Skin epidermis (tissue), 12 donors: ENCODE results near the gene C1QTNF6.

Experiments used
- H3K27ac ChIP-seq, 21 experiments: fragments of 200-600 bp; sonication (generic) in 11 of 21; one replicate each; pipeline ENCODE4 v1.5.0; 2020; ENCODE audit warnings: mild to moderate bottlenecking in 3 of 21, inconsistent platforms in 2 of 21, moderate library complexity in 2 of 21
- H3K4me3 ChIP-seq, 7 experiments: fragments of 200-600 bp; sonication (generic) in 2 of 7; one replicate each; pipeline ENCODE4 v1.5.0; 2020; ENCODE audit warnings: inconsistent platforms in 2 of 7, mild to moderate bottlenecking in 2 of 7, moderate library complexity in 1 of 7

Gene C1QTNF6

DNA sequence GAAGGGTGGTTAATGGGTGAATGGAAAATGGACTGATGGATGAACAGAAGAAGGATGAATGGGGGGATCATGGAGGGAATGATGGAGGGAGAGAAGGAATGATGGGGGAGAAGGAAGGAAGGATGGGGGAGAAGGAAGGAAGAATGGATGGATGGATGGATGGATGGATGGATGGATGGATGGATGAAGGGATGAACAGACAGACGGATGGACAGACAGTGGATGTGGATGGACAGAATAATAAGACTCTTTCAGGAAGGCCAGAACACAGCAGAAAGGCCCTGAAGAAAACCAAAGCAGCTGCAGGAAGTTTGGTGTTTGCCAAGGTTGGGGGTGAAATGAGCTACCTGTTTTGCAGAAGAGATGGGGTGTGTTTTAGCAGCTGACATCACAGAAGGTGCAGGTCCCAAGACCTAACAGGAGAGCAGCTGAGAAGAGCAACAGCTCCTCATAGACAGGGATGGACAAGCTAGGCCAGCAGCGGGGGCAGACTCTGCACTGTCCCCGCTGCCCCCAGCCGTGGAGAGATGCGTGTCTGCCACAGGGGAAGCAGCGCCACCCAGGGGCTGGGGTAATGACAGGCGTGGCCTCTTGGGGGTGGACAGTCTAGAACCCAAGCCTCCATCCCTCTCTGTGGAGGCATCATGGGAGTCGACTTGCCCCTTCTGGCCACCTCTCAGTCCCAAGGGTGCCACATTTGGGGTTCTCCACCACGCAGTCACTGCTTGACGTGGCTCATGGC lies 17.9 kb downstream of the C1QTNF6 start:
- no peak overlapping the region for H3K4me3 ChIP-seq
- H3K27ac ChIP-seq = peak overlapping the region in 13 of 21 experiments; percentile 8 to 89 (median 42)

DNA sequence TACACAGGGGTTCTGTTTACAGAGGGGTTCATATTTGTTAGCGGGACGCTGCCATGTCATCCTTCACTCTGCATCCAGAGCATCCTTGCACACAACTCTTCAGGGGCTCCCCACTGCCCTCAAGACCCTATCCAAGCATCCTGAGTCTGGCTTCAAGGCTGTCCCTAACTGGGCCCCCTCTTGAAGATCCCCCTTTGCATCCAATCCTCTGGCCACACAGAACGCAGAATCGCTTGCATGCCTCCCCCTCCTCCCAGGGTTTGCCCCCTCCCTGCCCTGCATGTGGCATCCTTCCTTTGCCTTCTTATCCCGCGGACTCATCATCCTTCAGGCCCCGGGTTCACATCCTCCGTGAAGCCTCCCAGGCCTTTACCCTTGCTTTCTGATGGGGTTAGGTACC lies 18.6 kb downstream of the C1QTNF6 start:
- Histone ChIP-seq H3K27ac (peak overlapping the region in 6 of 21 experiments; percentile 80 to 89 (median 84)), H3K4me3 (no peak overlapping the region)

DNA sequence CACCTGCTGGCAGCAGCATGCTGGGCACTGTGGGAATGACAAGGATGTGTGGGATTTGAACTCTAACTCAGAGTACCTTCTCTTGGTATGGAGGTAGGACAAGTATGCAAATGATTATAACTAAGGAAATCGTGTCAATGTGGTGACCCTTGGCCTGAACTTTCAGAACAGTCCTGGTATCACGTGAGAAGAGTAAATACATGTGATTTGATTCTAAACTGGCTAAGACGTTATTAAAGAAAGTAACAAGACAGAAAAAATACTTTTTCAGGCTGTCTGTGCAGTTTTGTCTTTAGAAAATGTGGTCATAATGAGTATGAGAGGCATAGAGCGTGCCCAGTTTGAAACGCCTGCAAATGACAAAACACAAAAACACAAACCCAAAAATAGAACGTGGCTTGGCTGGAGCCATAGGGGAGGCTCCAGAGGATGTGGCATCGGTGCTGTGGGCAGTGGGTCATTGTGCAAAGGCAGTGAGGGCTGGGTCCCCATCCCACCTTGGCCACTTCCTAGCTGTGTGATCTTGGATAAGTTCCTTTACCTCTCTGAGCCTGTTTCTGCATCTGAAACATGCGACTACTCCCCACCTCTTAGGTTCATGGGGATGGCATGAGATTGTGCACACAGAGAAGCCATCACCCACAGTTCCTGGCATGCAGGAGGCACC lies 19.9 kb downstream of the C1QTNF6 start:
- Histone ChIP-seq H3K4me3 (peak overlapping the region in 2 of 7 experiments; percentile 7 to 18), H3K27ac (peak overlapping the region in 15 of 21 experiments; percentile 31 to 89 (median 66))

DNA sequence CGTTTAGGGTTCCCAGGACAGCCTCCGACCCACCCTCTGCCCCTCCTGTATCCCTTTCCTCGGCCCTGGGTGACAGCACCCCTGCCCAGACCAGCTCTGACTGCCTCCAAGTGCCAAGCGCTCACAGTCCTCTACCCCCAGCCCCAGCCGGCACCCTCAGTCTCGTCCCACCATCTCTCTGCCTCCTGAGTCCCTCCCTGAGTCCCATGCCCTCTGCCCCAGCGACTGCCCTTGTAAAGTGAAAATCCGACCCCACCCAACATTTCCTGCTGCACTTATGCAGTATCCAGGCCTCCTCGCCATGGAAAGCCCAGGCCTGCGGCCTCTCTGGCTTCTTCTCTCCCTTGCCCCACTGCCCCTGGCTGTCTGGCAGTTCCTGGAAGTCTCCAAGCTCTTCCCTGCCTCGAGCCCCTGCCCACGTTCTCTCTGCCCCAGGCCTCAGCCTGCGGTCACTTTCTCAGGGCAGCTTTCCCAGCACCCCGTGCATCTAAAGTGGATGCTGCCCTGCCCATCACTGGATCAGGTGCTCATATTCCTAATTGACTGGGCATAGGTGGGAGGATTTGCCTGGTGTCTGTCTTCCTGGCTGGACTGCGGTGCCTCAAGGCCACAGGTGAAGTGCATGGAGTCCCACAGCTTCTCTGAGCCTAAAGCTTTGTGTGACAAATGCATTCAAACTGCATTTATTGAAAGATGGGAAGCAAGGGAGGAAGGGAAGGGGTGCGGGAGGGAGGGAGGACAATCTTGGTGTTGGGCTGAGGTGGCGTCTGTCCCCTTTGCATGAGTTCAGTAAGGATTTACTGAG lies 20.7 kb downstream of the C1QTNF6 start:
- H3K27ac ChIP-seq = peak overlapping the region in 19 of 21 experiments; percentile 3 to 89 (median 62)
- H3K4me3 ChIP-seq = peak overlapping the region in 4 of 7 experiments; percentile 6 to 18 (median 9)

DNA sequence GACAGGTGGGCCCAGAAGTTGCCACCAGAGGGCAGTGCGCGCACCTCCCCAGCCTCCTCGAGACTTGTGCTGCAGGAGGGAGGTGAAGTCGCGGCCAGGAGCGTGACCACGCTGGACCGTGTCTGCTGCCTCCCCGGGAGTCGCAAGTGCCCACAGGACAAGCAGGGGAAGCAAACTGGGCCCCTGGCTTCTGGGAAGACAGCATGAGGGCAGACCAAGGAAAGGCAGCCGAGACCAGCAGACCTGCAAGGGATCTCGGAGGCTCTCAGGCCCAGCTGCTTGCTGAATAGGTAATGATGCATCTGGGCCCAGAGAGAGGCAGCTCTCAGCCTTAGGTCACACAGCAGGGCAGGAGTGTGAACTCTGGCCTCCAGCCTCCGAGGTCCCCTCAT lies 21.4 kb downstream of the C1QTNF6 start:
- peak overlapping the region in 19 of 21 experiments; percentile 3 to 89 (median 62) for H3K27ac ChIP-seq
- H3K4me3 ChIP-seq = peak overlapping the region in 3 of 7 experiments; percentile 6 to 18 (median 10)

DNA sequence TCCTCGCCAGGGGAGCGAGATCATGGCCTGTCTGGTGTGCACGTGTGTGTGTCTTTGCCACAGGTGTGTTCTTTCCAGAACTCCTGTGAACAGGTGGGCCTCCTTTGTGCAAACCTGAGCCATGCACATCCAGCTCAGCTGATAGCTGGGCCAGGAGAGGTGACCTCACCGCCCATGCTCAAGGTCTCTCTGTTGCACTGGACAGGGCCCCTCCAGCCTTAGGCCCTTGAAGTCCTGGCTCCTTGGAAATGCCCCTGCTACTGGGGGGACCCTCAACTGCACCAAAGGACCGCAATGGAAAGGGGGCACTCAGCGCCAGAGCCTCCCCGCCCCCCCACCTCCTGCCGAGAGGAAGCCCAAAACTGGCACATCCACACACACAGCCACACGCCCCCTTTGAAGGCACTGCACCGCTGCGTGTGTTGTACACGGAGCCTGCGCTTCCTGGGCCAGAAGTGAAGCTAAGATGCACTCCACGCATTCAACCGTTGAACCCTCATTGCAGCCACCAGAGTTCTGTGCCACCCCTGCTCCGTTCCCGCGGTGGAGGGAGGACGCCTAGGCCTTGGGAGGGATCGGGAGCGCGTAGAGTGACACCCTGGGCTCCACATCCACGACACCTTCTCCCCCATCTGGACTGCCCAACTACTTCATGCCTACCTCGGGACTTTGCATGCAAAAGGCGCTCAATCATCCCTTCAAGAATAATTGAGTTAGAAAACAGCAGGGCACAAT lies 21.9 kb downstream of the C1QTNF6 start:
- Histone ChIP-seq H3K27ac (peak overlapping the region in 12 of 21 experiments; percentile 36 to 89 (median 68)), H3K4me3 (peak overlapping the region in 3 of 7 experiments; percentile 6 to 18 (median 10))

DNA sequence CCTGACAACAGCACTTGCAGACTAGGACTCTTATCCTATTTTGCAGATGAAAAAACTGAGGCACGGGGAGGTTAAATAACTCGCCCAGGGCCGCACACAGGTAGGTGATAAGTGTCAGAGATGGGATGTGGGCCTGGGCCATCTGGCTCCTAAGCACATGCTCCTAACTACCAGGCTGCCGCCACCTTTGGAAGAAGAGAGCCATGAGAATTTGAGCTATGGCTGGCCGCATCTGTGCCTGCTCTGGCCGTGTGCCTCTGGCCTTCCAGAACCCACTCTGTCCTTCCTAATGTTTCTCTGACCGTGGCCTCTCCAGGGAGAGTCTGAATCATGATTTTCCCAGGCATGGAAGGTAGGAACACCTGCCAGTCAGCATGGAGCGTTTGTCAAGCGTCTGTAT lies 23.0 kb downstream of the C1QTNF6 start:
- peak overlapping the region in 8 of 21 experiments; percentile 2 to 89 (median 78) for H3K27ac ChIP-seq

DNA sequence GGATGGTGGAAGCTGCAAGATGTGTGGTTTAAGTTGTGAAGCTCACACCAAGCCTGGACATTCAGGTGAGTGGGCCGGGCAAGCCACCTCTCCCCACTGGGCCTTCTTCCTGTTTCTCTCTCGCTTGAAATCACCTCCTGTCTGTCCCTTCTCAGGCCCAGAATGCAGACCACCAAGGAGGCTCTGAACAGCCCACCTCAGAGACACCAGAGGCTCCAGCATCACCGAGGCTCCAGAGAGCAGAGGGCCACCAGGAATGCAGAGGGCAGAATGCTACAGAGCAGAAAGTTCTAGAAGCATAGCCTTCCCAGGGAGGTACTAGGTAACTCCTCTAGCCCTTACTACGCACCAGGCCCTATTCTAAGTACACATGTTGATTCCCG lies 23.6 kb downstream of the C1QTNF6 start:
- Histone ChIP-seq H3K27ac (peak overlapping the region in 11 of 21 experiments; percentile 2 to 89 (median 77)), H3K4me3 (no peak overlapping the region)

More for the DNA sequence above, 23.0 kb downstream of the C1QTNF6 start:
- no peak overlapping the region for H3K4me3 ChIP-seq

DNA sequence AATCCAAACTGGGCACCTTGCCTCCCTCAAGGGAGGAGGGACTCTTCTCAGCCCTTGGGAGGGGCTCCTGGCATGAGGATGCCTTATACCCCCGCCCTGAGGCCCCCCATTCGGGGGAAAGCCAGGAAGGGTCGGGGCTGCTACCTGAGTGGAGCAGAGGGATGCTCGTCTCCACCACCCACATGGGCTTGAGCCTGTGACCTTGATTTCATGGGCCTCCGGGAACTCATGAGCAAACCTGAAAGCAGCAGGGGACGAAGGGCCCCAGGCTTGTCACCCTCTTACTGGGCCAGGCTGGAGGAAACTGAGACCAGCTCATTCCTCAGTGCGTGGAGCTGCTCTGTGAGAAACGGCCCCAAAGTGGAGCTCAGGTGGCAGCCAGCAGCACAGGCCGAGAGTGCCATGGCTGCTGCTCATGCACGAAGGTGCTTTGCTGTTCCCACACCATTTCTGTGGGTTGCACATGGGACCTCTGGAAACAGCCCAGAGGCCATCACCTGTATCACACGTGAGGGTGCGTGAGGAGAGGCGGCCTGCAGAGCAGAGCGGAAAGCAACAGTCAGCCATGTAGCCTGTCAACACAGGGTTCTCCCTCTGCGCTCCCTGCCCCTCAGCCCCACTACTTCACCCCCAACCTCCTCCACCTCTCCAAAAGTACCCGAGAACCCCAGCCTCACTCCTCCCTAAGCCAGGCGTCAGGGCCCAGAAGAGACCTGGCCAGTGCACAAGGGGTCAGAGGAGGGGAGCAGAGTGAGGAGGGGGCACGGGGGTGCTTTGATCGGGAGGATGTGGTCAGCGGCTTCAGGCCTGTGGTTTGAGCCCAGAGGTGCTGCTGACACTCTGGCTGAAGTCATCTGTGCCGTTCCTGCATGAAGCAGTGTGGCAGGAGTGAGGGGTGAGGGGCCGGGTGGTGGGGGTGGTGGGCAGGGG lies 24.2 kb downstream of the C1QTNF6 start:
- Histone ChIP-seq H3K4me3 (no peak overlapping the region), H3K27ac (peak overlapping the region in 14 of 21 experiments; percentile 19 to 89 (median 66))

DNA sequence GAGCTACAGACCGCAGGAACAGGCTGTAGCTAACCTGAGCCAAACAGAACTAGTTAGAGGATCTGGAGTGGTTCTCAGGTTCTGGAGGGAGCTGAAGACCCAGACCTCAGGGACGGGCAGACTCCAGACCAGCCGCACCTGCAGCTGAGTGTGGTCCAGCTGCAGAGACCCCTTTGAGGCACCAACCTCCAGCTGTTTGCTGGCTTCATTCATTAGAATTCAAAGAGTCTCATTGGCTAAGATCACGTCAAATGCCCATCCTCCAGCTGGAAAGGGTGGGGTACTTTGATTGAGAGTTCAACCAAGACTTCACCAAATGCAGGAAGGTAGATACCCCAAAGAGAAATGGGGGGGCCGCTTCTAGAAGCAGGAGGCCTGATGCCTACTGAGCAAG lies 25.0 kb downstream of the C1QTNF6 start:
- Histone ChIP-seq H3K4me3 (no peak overlapping the region), H3K27ac (peak overlapping the region in 15 of 21 experiments; percentile 5 to 89 (median 64))

DNA sequence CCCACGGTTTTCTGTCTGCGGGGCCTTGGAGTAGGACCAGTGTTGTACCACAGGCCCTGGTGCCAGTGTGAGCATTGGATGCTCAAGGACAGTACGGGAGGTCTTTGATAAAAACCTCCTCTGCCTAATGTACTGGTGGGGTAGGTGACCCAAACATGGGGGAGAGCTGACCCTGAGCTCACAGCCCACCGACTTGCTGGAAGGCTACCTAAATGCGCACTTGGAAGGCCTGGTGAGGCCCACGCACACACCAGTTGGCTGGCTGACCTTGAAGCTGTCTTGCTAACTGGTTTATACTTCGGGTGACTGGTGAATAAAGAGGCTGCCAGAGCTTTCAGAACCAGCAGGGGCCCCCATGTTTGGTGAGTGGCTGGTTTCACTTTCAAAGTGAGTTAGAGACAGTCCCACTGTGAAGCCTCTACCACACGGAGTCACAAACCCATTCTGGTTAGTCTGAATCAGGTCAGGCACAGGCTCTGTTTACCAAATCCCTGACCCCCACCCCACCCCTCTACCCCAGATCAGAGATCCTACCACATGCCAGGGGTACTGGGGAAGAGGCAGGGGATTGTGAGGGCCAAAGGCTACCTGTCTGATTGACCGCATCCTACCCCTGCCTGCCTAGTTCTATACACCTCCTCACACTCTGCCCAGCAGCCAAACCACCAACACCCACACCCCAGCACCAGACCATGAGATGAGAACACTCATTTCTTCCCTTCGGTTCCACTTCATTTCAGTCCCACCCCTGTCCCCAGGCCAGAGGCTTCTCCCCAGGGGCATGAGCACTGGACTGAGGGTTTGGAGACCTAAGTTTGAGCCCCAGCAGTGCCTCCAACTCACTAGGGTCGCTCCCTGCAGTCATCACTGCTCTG lies 25.6 kb downstream of the C1QTNF6 start:
- Histone ChIP-seq H3K4me3 (no peak overlapping the region), H3K27ac (peak overlapping the region in 14 of 21 experiments; percentile 5 to 89 (median 66))

DNA sequence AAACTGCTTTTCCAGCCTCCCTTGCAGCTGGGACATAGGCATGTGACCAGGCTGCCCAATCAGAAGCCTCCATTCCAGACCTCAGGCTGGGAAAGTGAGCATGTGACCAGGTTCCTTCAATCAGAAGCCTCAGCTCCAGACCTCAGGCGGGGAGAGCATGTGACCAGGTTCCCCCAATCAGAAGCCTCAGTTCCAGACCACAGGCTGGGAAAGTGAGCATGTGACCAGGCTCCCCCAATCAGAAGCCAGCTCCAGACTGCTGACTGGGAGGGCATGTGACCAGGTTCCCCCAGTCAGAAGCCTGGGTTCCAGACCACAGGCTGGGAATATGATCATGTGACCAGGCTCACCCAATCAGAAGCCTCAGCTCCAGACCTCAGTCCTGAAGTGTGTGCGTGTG lies 26.6 kb downstream of the C1QTNF6 start:
- Histone ChIP-seq H3K4me3 (no peak overlapping the region), H3K27ac (peak overlapping the region in 5 of 21 experiments; percentile 29 to 89 (median 78))

DNA sequence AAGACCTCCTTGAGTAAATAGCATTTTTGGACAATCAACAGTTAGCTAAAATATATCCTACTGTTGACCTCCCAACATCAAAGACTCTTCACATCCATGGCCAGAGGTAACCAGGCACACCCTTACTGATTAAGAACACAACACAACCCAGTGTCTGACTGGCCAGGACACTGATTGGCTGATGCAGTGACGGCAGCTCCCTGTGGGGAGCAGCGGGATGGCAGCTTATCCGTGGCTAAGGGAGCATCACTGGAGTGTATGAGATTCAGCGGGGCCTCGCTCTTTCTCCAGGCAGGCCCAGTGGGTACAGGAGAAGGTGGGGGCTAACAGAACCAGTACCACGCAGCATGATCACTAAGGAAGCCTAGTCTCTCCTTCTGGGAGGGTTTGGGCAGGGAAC lies 28.0 kb downstream of the C1QTNF6 start:
- no peak overlapping the region for H3K4me3 ChIP-seq
- H3K27ac ChIP-seq = no peak overlapping the region

DNA sequence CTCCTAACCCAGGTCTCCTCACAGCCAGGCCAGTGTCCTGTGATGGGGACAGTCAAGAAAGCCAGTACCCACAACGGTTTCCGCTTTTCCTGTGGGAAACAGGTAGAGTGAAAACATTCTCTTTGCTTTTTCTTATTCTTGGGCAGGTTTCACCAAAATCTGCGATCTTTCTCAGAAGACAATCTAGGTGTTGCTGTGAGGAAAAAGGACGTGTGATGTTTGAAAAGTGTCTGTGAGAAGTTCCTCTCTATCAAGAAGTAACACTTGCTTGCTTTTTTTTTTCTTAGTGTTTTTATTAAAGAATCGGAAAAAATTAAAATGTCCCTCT lies 29.1 kb downstream of the C1QTNF6 start:
- H3K27ac ChIP-seq = peak overlapping the region in 2 of 21 experiments; percentile 6 to 17
- no peak overlapping the region for H3K4me3 ChIP-seq

DNA sequence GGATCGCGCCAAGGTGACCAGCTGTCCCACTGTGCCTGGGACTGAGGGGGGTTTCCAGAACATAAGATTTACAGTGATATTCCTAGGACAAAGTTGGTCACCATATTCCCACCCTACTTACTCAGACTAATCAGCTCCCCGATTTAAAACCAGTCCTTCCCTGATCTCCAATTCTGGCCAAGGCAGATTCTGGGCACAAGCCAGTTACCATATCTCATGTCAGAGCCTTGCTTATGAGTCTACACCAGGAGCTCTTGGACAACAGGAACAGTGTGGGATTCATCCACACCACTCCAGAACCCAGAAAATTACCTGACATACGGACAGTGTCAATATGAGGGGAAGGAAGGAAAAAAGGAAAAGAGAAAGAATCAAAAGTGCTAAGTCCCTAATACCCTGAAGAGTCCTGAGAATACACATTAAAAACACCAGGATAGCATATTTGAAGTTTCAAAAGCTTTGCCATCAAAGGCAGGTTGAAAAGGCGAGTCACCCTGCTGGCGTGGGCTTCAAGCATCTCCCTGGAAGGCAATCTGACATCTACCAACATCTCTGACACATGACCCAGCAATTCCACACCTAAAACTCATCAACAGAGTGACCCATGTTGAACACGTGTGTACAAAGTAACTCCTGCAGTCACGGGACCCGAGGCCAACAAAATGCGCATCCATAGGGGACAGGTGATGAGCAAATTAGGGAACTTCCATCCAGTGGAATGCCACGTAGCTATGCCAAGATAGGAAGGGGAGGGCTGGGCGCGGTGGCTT lies 30.3 kb downstream of the C1QTNF6 start:
- Histone ChIP-seq H3K4me3 (no peak overlapping the region), H3K27ac (peak overlapping the region in 2 of 21 experiments; percentile 10 to 26)

DNA sequence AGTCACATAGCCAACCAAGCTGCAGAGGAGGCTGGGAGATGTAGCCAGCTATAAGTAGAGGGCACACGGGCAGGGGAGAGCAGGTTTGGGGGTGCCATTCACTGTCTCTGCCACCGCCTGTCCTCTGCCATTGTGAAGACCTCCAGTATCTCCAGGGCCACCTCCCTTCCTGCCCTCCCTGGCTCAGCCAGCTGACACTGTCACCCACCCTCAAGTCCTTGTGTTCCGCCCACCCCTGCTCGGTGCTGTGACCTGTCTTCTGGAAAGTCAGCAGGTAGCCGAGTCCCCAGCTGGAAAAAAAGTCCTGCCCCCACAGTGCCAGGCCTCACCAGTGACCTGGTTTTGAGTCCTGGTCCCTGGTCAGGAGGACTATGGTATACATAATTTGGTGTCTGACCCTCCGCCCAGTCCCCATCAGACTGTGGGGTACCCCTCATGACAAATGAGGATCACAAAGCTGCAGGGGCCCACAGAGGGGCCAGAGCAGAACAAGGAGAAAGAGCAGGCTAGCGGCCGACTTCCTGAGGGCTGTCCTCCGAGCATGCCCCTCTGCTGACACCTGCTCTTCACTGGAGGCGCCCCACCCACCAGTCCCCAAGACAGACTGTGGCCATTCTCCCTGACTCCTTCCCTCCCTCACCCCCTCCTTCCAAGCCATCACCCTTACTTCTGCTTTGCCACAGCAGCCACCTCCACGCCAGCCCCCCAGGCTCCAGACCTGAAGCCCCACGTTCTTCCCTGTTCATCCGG lies 31.2 kb downstream of the C1QTNF6 start:
- Histone ChIP-seq H3K4me3 (no peak overlapping the region), H3K27ac (peak overlapping the region in 1 of 21 experiments; percentile 10)
